ENCODE results near the gene LIPA.

DNA sequence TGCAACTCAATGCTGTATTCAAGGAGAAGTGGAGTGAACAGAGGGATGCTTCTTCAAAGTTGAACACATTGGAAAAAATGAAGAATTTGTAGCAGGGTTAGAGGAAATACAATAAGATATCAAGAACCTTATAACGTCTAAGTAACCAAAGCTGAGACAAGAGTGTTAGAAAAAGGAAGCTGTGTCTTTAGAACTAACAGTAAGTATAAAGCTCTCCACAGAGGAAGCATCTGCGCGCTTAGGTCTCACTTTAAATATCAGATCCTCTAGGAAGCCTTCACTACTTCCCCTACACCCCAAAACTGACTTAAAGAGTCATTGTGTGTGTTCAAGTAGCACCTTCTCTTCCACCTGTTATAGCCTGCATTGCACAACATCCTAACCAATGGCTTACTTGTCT is 87.5 kb downstream of the LIPA start:
- TF ChIP-seq, protein P1, sequence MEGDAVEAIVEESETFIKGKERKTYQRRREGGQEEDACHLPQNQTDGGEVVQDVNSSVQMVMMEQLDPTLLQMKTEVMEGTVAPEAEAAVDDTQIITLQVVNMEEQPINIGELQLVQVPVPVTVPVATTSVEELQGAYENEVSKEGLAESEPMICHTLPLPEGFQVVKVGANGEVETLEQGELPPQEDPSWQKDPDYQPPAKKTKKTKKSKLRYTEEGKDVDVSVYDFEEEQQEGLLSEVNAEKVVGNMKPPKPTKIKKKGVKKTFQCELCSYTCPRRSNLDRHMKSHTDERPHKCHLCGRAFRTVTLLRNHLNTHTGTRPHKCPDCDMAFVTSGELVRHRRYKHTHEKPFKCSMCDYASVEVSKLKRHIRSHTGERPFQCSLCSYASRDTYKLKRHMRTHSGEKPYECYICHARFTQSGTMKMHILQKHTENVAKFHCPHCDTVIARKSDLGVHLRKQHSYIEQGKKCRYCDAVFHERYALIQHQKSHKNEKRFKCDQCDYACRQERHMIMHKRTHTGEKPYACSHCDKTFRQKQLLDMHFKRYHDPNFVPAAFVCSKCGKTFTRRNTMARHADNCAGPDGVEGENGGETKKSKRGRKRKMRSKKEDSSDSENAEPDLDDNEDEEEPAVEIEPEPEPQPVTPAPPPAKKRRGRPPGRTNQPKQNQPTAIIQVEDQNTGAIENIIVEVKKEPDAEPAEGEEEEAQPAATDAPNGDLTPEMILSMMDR (IDR thresholded peaks at IDR 0.05): no peak
- TF ChIP-seq POLR2A (IDR thresholded peaks at IDR 0.05) (no peak), EP300 (IDR thresholded peaks at IDR 0.05) (no peak)
